ENCODE measurements around the gene LNPEP.

Gene LNPEP

GRCh38 chr5:96957254-96958049 lies 21.6 kb downstream of the LNPEP start:
- ATAC-seq (ENCODE audit: insufficient read depth, low read depth), result peak; percentile 26; the same call in 1 of the 3 replicates
- Histone ChIP-seq H3K9me3 (ENCODE audit: insufficient read depth, low read length, severe bottlenecking) (no peaks in the 10 kb centered on the region), H3K27me3 (ENCODE audit: insufficient read depth, low read length, poor library complexity) (no peaks in the 10 kb centered on the region), H3K9ac (ENCODE audit: low read depth, low read length) (no peak overlapping the region), H4K20me1 (ENCODE audit: insufficient read depth, low read length) (no peaks in the 10 kb centered on the region), H3K36me3 (ENCODE audit: insufficient read depth, low read length) (peaks cover 4% of the 10 kb centered on the region), H3K4me3 (ENCODE audit: low read depth in 1 of 2, low read length in 2 of 2) (no peak overlapping the region), H3K79me2 (ENCODE audit: insufficient read depth, low read length) (peaks cover 85% of the 10 kb centered on the region), H3K27ac (ENCODE audit: low read length) (peak overlapping the region; percentile 65), H3K4me2 (ENCODE audit: insufficient read depth, low read length) (peak overlapping the region; percentile 12), H3K4me1 (ENCODE audit: insufficient read depth, low read length) (peaks cover 73% of the 10 kb centered on the region), H2AFZ (ENCODE audit: low read depth, low read length) (no peak overlapping the region)
- no peak for TF ChIP-seq EZH2 (IDR thresholded peaks at IDR 0.05; ENCODE audit: borderline replicate concordance, low read depth, low read length, severe bottlenecking)
- no peak for TF ChIP-seq CTCF (IDR thresholded peaks at IDR 0.05; ENCODE audit: borderline replicate concordance, extremely low read depth, low read length, poor library complexity, severe bottlenecking)
- DNase-seq, result no peak

GRCh38 chr5:96958977-96959376 lies 23.1 kb downstream of the LNPEP start:
- no peaks in the 10 kb centered on the region for H3K27me3 ChIP-seq (ENCODE audit: insufficient read depth, low read length, poor library complexity)
- TF ChIP-seq CTCF (IDR thresholded peaks at IDR 0.05; ENCODE audit: borderline replicate concordance, extremely low read depth, low read length, poor library complexity, severe bottlenecking) (no peak), EZH2 (IDR thresholded peaks at IDR 0.05; ENCODE audit: borderline replicate concordance, low read depth, low read length, severe bottlenecking) (no peak)
- peaks cover 83% of the 10 kb centered on the region for H3K4me1 ChIP-seq (ENCODE audit: insufficient read depth, low read length)
- peaks cover 85% of the 10 kb centered on the region for H3K79me2 ChIP-seq (ENCODE audit: insufficient read depth, low read length)
- H3K27ac ChIP-seq (ENCODE audit: low read length), result peak overlapping the region; percentile 65
- no peaks in the 10 kb centered on the region for H4K20me1 ChIP-seq (ENCODE audit: insufficient read depth, low read length)
- H3K4me2 ChIP-seq (ENCODE audit: insufficient read depth, low read length), result no peak overlapping the region
- H3K9ac ChIP-seq (ENCODE audit: low read depth, low read length), result no peak overlapping the region
- peaks cover 4% of the 10 kb centered on the region for H3K36me3 ChIP-seq (ENCODE audit: insufficient read depth, low read length)
- H2AFZ ChIP-seq (ENCODE audit: low read depth, low read length), result no peak overlapping the region
- DNase-seq, result no peak
- no peaks in the 10 kb centered on the region for H3K9me3 ChIP-seq (ENCODE audit: insufficient read depth, low read length, severe bottlenecking)
- no peak for ATAC-seq (ENCODE audit: insufficient read depth, low read depth)
- H3K4me3 ChIP-seq (ENCODE audit: low read depth in 1 of 2, low read length in 2 of 2), result no peak overlapping the region

- peak overlapping the region in 1 of 2 experiments; percentile 1; a peak in 1 of 4 replicates for H3K4me3 ChIP-seq (ENCODE audit: low read depth in 1 of 2, low read length in 2 of 2)
- H3K27ac ChIP-seq (ENCODE audit: low read length), result peak overlapping the region; percentile 94
- no peak for TF ChIP-seq CTCF (IDR thresholded peaks at IDR 0.05; ENCODE audit: borderline replicate concordance, extremely low read depth, low read length, poor library complexity, severe bottlenecking)
- no peak for TF ChIP-seq EZH2 (IDR thresholded peaks at IDR 0.05; ENCODE audit: borderline replicate concordance, low read depth, low read length, severe bottlenecking)
- no peak overlapping the region for H2AFZ ChIP-seq (ENCODE audit: low read depth, low read length)
- DNase-seq, result no peak
- no peaks in the 10 kb centered on the region for H4K20me1 ChIP-seq (ENCODE audit: insufficient read depth, low read length)
- H3K27me3 ChIP-seq (ENCODE audit: insufficient read depth, low read length, poor library complexity), result no peaks in the 10 kb centered on the region
- peaks cover 77% of the 10 kb centered on the region for H3K4me1 ChIP-seq (ENCODE audit: insufficient read depth, low read length)
- peaks cover 5% of the 10 kb centered on the region for H3K36me3 ChIP-seq (ENCODE audit: insufficient read depth, low read length)
- peak; percentile 74 for ATAC-seq (ENCODE audit: insufficient read depth, low read depth)
- H3K9me3 ChIP-seq (ENCODE audit: insufficient read depth, low read length, severe bottlenecking), result no peaks in the 10 kb centered on the region
- H3K4me2 ChIP-seq (ENCODE audit: insufficient read depth, low read length), result peak overlapping the region; percentile 58
- H3K79me2 ChIP-seq (ENCODE audit: insufficient read depth, low read length), result peaks cover 88% of the 10 kb centered on the region
- peak overlapping the region; percentile 55 for H3K9ac ChIP-seq (ENCODE audit: low read depth, low read length)
Measured at GRCh38 chr5:96961053-96961452, 25.2 kb downstream of the LNPEP start.
